Measurements from ENCODE around the gene SEPTIN1. TPM values are rescaled to one million over a fixed set of nuclear protein-coding genes. Genes with fewer than 3 reads are reported as not detected.

Gene SEPTIN1
- total and polyA plus RNA-seq, 2 of the 13 experiments (the other 11 are each of a cell fraction or from before 2014, with no cell fraction given): 0.18 to 0.67 TPM

GRCh38 chr16:30407102-30407803 lies 24.9 kb upstream of the SEPTIN1 start, which contains the start of gene ZNF771 (continued):
- TF ChIP-seq, protein P1, sequence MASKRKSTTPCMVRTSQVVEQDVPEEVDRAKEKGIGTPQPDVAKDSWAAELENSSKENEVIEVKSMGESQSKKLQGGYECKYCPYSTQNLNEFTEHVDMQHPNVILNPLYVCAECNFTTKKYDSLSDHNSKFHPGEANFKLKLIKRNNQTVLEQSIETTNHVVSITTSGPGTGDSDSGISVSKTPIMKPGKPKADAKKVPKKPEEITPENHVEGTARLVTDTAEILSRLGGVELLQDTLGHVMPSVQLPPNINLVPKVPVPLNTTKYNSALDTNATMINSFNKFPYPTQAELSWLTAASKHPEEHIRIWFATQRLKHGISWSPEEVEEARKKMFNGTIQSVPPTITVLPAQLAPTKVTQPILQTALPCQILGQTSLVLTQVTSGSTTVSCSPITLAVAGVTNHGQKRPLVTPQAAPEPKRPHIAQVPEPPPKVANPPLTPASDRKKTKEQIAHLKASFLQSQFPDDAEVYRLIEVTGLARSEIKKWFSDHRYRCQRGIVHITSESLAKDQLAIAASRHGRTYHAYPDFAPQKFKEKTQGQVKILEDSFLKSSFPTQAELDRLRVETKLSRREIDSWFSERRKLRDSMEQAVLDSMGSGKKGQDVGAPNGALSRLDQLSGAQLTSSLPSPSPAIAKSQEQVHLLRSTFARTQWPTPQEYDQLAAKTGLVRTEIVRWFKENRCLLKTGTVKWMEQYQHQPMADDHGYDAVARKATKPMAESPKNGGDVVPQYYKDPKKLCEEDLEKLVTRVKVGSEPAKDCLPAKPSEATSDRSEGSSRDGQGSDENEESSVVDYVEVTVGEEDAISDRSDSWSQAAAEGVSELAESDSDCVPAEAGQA (IDR thresholded peaks at IDR 0.05; ENCODE audit: low read depth): no peak
- TF ChIP-seq, protein P1 (CRISPR knock-in tag; IDR thresholded peaks at IDR 0.05; ENCODE audit: borderline replicate concordance): no peak
- TF ChIP-seq MTF2 (CRISPR knock-in tag; IDR thresholded peaks at IDR 0.05; ENCODE audit: borderline replicate concordance): peak; percentile 91
- TF ChIP-seq, protein P2, sequence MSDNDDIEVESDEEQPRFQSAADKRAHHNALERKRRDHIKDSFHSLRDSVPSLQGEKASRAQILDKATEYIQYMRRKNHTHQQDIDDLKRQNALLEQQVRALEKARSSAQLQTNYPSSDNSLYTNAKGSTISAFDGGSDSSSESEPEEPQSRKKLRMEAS (IDR thresholded peaks at IDR 0.05): peak; percentile 97
- no peak for TF ChIP-seq MAF1 (CRISPR knock-in tag; IDR thresholded peaks at IDR 0.05; ENCODE audit: borderline replicate concordance)
- peak; percentile 95 for TF ChIP-seq NCOA1 (CRISPR knock-in tag; IDR thresholded peaks at IDR 0.05)
- TF ChIP-seq ZNF260 (CRISPR knock-in tag; IDR thresholded peaks at IDR 0.05; ENCODE audit: borderline replicate concordance, low read depth): no peak
- no peak for TF ChIP-seq FOXP1 (IDR thresholded peaks at IDR 0.05)
- 0 out of 2 replicates have a peak, but pooled peaks have one; percentile 13 for TF ChIP-seq FOXP1 (CRISPR knock-in tag; IDR thresholded peaks at IDR 0.05)
- TF ChIP-seq ZSCAN25 (CRISPR knock-in tag; IDR thresholded peaks at IDR 0.05): 0 out of 2 replicates have a peak, but pooled peaks have one; percentile 47
- 0 out of 2 replicates have a peak, but pooled peaks have one; percentile 35 for TF ChIP-seq ZNF142 (CRISPR knock-in tag; IDR thresholded peaks at IDR 0.05)
- peak; percentile 78; the same call in 1 of the 2 replicates for TF ChIP-seq GFI1 (CRISPR knock-in tag; IDR thresholded peaks at IDR 0.05; ENCODE audit: borderline replicate concordance)
- peak; percentile 97 for TF ChIP-seq ZGPAT (CRISPR knock-in tag; IDR thresholded peaks at IDR 0.05)
- 0 out of 2 replicates have a peak, but pooled peaks have one; percentile 25 for TF ChIP-seq ZNF232 (CRISPR knock-in tag; IDR thresholded peaks at IDR 0.05; ENCODE audit: borderline replicate concordance)
- no peak; the same call in 1 of the 2 replicates for TF ChIP-seq KDM4B (CRISPR knock-in tag; IDR thresholded peaks at IDR 0.05)
- no peak for TF ChIP-seq CENPX (CRISPR knock-in tag; IDR thresholded peaks at IDR 0.05)
- TF ChIP-seq ELF3 (CRISPR knock-in tag; IDR thresholded peaks at IDR 0.05): peak; percentile 66; the same call in 1 of the 2 replicates
